SW480 (cell line): Measurements from ENCODE around the gene GJA4.
"Not testable (repeated sequence)": the region's sequence is repeated elsewhere in the genome, so short reads cannot be mapped to it uniquely, and the experiment has no call there.

Source experiments
- DNase-seq: peaks from one replicate; pipeline ENCODE4 v3.0.0-alpha.2; 2016; ENCODE audit warnings: low spot score

GJA4 gene

GRCh38 chr1:34770891-34771504 is 21.8 kb upstream of the GJA4 start:
- DNase-seq: no peak

DNA sequence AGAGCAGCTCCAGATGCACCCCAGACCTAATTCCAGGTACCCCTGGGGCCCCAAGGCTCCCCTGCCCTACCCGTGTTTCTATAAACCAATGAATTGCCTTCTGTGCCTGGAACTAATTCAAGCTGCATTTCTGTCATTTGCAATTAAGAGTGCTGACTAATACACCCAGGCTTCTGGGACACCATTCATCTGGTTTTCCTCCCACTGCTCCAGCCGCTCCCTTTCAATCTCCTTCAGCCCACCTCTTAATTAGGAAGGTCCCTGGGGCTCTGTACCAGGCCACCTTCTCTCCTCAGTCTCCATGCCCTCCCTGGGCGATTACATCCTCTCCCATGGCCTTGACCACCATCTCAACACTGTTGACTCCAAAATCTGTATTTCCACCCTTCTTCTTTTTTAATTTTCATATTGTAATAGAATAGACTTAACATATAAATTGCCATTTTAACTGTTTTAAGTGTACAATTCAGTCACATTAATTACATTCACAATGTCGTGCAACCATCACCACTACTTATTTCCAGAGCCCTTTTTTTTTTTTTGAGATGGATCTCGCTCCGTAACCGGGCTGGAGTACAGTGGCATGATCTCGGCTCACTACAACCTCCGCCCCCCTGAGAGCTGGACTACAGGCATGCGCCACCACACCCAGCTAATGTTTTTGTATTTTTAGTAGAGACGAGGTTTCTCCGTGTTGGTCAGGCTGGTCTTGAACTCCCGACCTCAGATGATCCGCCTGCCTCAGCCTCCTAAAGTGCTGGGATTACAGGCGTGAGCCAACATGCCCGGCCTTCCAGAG is 21.0 kb upstream of the GJA4 start:
- no peak for DNase-seq

- not testable (repeated sequence) for DNase-seq
Observed at GRCh38 chr1:34773114-34773513, 19.7 kb upstream of the GJA4 start.

GRCh38 chr1:34774957-34775356 is 17.8 kb upstream of the GJA4 start:
- no peak for DNase-seq

- no peak for DNase-seq
Observed at GRCh38 chr1:34776911-34777310, 15.9 kb upstream of the GJA4 start.

- DNase-seq: no peak
Observed at GRCh38 chr1:34777519-34778321, 15.1 kb upstream of the GJA4 start.

DNA sequence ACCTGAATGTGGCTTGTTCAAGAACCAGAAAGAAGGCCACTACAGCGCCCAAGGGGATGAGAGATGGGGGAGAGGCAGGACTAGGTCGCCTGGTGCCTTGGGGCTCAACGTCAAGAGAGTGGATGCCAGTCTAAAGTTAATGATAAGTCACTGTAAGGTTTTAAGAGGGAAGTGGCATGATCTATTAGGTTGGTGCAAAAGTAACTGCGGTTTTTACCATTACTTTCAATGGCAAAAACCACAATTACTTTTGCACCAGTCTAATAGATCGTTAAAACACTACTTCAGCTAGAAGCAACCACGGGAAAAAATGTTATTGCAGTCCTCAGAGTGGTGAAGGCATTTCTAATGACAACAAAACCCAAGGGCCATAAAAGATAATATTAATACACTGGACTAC is 14.4 kb upstream of the GJA4 start:
- no peak for DNase-seq

GRCh38 chr1:34779005-34779404 is 13.8 kb upstream of the GJA4 start:
- no peak for DNase-seq

- peak; percentile 79 for DNase-seq
Observed at GRCh38 chr1:34779526-34779925, 13.3 kb upstream of the GJA4 start.

GRCh38 chr1:34779962-34780361 is 12.8 kb upstream of the GJA4 start:
- DNase-seq: no peak

DNA sequence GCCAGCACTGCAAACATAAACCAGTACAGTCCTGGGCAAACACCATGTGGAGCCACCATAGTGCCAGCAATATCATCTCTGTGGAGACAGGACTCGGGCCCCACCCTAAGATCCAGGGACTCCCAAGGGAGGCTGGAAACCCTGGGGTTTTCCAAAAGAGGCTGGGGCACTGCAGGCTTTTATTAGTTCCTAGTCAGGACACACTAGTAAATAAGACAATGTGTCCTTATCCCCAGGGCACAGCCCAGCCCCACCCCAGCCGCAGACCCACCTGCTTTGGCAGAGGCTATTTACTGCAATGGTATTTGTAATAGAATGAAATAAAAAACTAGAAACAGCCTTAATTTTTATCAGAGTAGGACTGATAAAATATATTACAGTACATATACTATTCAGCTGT is 12.3 kb upstream of the GJA4 start:
- DNase-seq: no peak

GRCh38 chr1:34781071-34781843 is 11.5 kb upstream of the GJA4 start, which contains the start of gene GJB3:
TSS of gene GJB3 (plus strand) at chr1:34781214. CDS start at chr1:34784763, 3,549 bp downstream.
- peak; percentile 71 for DNase-seq

- peak; percentile 56 for DNase-seq
Observed at GRCh38 chr1:34781844-34782391, 10.9 kb upstream of the GJA4 start.

DNA sequence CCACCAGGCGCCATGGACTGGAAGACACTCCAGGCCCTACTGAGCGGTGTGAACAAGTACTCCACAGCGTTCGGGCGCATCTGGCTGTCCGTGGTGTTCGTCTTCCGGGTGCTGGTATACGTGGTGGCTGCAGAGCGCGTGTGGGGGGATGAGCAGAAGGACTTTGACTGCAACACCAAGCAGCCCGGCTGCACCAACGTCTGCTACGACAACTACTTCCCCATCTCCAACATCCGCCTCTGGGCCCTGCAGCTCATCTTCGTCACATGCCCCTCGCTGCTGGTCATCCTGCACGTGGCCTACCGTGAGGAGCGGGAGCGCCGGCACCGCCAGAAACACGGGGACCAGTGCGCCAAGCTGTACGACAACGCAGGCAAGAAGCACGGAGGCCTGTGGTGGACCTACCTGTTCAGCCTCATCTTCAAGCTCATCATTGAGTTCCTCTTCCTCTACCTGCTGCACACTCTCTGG is 8.0 kb upstream of the GJA4 start:
- DNase-seq: no peak

DNA sequence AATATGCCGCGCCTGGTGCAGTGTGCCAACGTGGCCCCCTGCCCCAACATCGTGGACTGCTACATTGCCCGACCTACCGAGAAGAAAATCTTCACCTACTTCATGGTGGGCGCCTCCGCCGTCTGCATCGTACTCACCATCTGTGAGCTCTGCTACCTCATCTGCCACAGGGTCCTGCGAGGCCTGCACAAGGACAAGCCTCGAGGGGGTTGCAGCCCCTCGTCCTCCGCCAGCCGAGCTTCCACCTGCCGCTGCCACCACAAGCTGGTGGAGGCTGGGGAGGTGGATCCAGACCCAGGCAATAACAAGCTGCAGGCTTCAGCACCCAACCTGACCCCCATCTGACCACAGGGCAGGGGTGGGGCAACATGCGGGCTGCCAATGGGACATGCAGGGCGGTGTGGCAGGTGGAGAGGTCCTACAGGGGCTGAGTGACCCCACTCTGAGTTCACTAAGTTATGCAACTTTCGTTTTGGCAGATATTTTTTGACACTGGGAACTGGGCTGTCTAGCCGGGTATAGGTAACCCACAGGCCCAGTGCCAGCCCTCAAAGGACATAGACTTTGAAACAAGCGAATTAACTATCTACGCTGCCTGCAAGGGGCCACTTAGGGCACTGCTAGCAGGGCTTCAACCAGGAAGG is 7.4 kb upstream of the GJA4 start:
- no peak for DNase-seq

DNA sequence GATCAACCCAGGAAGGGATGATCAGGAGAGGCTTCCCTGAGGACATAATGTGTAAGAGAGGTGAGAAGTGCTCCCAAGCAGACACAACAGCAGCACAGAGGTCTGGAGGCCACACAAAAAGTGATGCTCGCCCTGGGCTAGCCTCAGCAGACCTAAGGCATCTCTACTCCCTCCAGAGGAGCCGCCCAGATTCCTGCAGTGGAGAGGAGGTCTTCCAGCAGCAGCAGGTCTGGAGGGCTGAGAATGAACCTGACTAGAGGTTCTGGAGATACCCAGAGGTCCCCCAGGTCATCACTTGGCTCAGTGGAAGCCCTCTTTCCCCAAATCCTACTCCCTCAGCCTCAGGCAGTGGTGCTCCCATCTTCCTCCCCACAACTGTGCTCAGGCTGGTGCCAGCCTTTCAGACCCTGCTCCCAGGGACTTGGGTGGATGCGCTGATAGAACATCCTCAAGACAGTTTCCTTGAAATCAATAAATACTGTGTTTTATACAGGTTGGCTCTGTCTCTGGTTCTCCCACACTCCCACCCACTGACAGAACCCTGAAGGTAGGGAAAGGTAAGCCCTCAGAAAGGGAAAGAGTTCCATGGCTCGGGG is 6.8 kb upstream of the GJA4 start:
- DNase-seq: no peak

DNA sequence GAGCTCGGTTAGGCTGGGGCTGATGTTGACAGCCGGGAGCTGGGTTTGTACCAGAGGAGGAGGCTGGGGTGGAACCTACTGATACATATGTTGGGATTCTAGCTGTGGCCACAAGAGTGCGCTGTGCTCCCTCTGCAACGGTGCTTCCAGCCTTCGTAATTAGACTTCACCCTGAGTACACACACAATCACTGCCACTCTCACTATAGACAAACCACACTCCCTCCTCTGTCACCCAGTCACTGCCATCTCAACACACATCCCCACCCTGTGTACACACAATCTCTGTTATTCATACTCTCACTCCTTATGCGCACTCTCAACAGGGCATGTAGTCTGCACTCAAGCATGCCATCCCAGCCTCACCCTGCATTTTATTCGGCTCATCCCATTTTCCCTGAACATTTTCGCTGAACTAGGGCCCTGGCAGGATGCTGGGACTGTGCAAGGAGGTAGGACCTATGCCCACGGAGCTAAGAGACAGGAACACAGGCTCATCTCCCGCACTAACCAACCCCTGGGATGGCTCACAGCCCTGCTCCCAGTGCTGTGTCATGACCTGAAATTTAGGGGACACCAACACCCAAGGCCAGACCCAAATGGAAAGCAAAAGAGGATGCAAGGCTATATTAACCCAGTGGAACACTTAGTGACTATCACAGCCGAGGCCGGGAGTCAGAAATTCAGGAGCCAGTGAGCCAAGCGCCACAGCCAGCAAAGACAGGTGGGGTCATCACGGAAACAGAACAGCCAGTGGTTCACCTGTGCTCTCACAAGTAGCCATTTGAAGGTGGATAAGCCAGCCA is 6.1 kb upstream of the GJA4 start:
- peak; percentile 84 for DNase-seq

GRCh38 chr1:34787461-34788420 is 5.1 kb upstream of the GJA4 start:
- peak; percentile 35 for DNase-seq

GRCh38 chr1:34790985-34791384 is 1.8 kb upstream of the GJA4 start:
- no peak for DNase-seq
